GM21737 (cell line): ENCODE measurements around the gene P2RX4.
"Not testable (repeated sequence)": the region's sequence is repeated elsewhere in the genome, so short reads cannot be mapped to it uniquely, and the experiment has no call there.

Source experiments
- ATAC-seq: cut with Tn5 transposase; IDR thresholded peaks from one replicate; pipeline ENCODE4 v1.9.1; 2021; ENCODE audit warnings: mild to moderate bottlenecking, moderate library complexity; ENCODE audit not compliant: unreplicated experiment

The P2RX4 gene

GRCh38 chr12:121219353-121219986 lies 9.5 kb downstream of the P2RX4 start:
- ATAC-seq = no peak

- no peak for ATAC-seq
Observed at GRCh38 chr12:121222847-121223246, 12.9 kb downstream of the P2RX4 start.

GRCh38 chr12:121223292-121224285 lies 13.7 kb downstream of the P2RX4 start:
- ATAC-seq = no peak

- no peak for ATAC-seq
Observed at GRCh38 chr12:121224591-121224990, 14.7 kb downstream of the P2RX4 start.

- ATAC-seq = no peak
Observed at GRCh38 chr12:121226399-121226798, 16.5 kb downstream of the P2RX4 start.

- not testable (repeated sequence) for ATAC-seq
Observed at GRCh38 chr12:121226871-121227270, 16.9 kb downstream of the P2RX4 start.

- peak; percentile 69 for ATAC-seq
Observed at GRCh38 chr12:121227294-121227693, 17.4 kb downstream of the P2RX4 start.

- ATAC-seq = no peak
Observed at GRCh38 chr12:121228919-121229665, 19.2 kb downstream of the P2RX4 start.

- not testable (repeated sequence) for ATAC-seq
Observed at GRCh38 chr12:121229826-121230537, 20.1 kb downstream of the P2RX4 start.

GRCh38 chr12:121230538-121230907 lies 20.6 kb downstream of the P2RX4 start:
- no peak for ATAC-seq

GRCh38 chr12:121232163-121232562 lies 22.2 kb downstream of the P2RX4 start:
- no peak for ATAC-seq

- ATAC-seq = no peak
Observed at GRCh38 chr12:121232977-121233627, 23.2 kb downstream of the P2RX4 start.

- no peak for ATAC-seq
Observed at GRCh38 chr12:121233628-121234020, 23.7 kb downstream of the P2RX4 start.

GRCh38 chr12:121236776-121237175 lies 26.8 kb downstream of the P2RX4 start:
- no peak for ATAC-seq

- no peak for ATAC-seq
Observed at GRCh38 chr12:121237415-121237814, 27.5 kb downstream of the P2RX4 start.

GRCh38 chr12:121238086-121238485 lies 28.2 kb downstream of the P2RX4 start:
- no peak for ATAC-seq

- ATAC-seq = no peak
Observed at GRCh38 chr12:121238604-121239350, 28.8 kb downstream of the P2RX4 start.

- ATAC-seq = no peak
Observed at GRCh38 chr12:121239351-121240061, 29.6 kb downstream of the P2RX4 start.

GRCh38 chr12:121240062-121240420 lies 30.1 kb downstream of the P2RX4 start:
- no peak for ATAC-seq
